Breast epithelium (tissue), 4 donors: ENCODE data around the gene ADAMTS1. TPM values are rescaled to one million over a fixed set of nuclear protein-coding genes. Genes with fewer than 3 reads are reported as not detected.

ENCODE experiments used
- DNase-seq, 2 donors: peaks; one replicate each; pipeline ENCODE4 v3.0.0-alpha.2; 2019; ENCODE audit warnings: low spot score in 2 of 2
- H3K27ac ChIP-seq, 2 donors: fragments of 200-600 bp; sonication (generic) in 1 of 2; one replicate each; pipeline ENCODE4 v1.5.1; 2016 to 2019; ENCODE audit warnings: mild to moderate bottlenecking in 1 of 2
- H3K27me3 ChIP-seq, 2 donors: fragments of 200-600 bp; sonication (generic) in 1 of 2; one replicate each; pipeline versions ENCODE4 v1.5.1 to v1.6.0; 2017 to 2019; ENCODE audit warnings: control low read depth in 1 of 2, mild to moderate bottlenecking in 1 of 2
- H3K36me3 ChIP-seq: fragments of 200-600 bp; one replicate; pipeline ENCODE4 v1.5.1; 2019
- H3K4me1 ChIP-seq, 2 donors: fragments of 200-600 bp; sonication (generic); one replicate each; pipeline ENCODE4 v1.5.1; 2016 to 2019; ENCODE audit warnings: control low read depth in 1 of 2
- H3K4me3 ChIP-seq, 3 donors: fragments of 200-600 bp; sonication (generic); 1 replicate in 2 of 3; 2 replicates in 1 of 3; pipeline ENCODE4 v1.5.1; 2016 to 2019; ENCODE audit warnings: mild to moderate bottlenecking in 3 of 3, moderate library complexity in 2 of 3
- H3K9me3 ChIP-seq, 2 donors: fragments of 200-600 bp; sonication (generic) in 1 of 2; one replicate each; pipeline ENCODE4 v1.5.1; 2016 to 2019; ENCODE audit warnings: control low read depth in 1 of 2
- POLR2A ChIP-seq: fragments of 450-650 bp; IDR thresholded peaks from one replicate; pipeline ENCODE4 v1.6.1; 2016; ENCODE audit warnings: antibody characterized with exemption, mild to moderate bottlenecking, moderate library complexity
- POLR2AphosphoS5 ChIP-seq, 3 donors: sonication (generic); formaldehyde crosslinking; IDR thresholded peaks; one replicate each; pipeline ENCODE4 v1.6.1; 2017; ENCODE audit warnings: antibody characterized with exemption in 3 of 3
- intact Hi-C: fragments of 100-400 bp; cut with DNase I; formaldehyde crosslinking; loops from one replicate; pipeline ENCODE4 v1.15.1; 2023; ENCODE audit warnings: low total_unique reads
- total RNA-seq, 3 donors: library from RNA; depleted of rRNA; stranded (reverse); fragments of >200 nt; gene quantifications; one replicate each; pipeline ENCODE4 v1.1.0, GENCODE V29; 2016
- TF ChIP-seq, protein P1 (sequence below), 3 donors: fragments of 450-650 bp; IDR thresholded peaks; one replicate each; pipeline ENCODE4 v1.5.1; 2016 to 2017; ENCODE audit warnings: antibody characterized with exemption in 3 of 3, mild to moderate bottlenecking in 3 of 3, moderate library complexity in 3 of 3

ADAMTS1 gene
- total RNA-seq, 3 donors from 2014 or later, result 72.0 to 198 (median 72.7) TPM

DNA sequence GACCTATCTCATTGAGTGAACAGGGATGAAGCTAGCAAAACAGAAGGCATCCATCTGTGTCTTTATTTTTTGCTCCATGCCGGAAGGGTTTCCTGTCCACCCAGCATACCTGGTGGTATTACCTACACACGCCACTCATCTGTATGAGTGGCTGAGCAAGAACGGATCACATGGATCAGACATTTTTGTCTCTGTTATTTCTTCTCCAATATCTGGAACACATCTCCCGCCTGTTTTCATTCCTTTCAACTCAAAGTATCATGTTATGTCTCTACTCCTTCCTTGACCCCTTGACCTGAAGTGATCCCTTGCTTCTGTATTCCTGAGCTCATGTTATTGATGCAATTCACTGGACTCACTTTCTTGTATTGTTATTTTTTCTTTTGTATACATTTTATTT, 24.7 kb downstream of the ADAMTS1 start:
- intact Hi-C loops, result no loop called here

DNA sequence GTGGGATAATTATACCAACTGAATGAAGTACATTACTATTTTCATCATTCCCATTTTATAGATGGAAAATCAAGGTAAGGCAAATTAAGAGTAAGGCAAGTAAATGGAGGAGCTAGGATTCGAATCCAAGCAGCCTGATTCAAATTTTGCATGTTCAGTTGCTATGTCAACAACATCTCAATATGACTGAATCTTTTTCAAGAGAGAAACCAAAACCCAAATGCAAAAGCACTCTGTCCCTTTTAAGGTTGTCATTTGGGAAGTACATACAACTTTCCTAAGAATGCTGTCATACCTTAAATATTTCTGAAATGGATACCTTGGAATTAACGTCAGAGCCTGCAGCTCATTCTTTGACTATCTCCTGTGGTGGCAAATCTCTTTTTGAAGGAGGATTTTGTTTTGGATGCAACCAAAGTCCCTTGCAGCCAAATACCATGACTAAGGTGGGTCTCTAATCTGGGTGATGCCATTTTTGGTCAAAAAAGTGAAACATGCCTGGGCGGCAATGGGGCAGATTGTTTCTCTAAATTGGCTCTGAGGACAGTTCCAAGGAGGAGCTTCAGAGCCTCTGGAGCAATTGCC, 25.4 kb downstream of the ADAMTS1 start:
- H3K36me3 ChIP-seq, result no peaks in the 10 kb centered on the region
- TF ChIP-seq POLR2A (no peak), POLR2AphosphoS5 (IDR thresholded peaks at IDR 0.05) (no peak)
- TF ChIP-seq, protein P1, sequence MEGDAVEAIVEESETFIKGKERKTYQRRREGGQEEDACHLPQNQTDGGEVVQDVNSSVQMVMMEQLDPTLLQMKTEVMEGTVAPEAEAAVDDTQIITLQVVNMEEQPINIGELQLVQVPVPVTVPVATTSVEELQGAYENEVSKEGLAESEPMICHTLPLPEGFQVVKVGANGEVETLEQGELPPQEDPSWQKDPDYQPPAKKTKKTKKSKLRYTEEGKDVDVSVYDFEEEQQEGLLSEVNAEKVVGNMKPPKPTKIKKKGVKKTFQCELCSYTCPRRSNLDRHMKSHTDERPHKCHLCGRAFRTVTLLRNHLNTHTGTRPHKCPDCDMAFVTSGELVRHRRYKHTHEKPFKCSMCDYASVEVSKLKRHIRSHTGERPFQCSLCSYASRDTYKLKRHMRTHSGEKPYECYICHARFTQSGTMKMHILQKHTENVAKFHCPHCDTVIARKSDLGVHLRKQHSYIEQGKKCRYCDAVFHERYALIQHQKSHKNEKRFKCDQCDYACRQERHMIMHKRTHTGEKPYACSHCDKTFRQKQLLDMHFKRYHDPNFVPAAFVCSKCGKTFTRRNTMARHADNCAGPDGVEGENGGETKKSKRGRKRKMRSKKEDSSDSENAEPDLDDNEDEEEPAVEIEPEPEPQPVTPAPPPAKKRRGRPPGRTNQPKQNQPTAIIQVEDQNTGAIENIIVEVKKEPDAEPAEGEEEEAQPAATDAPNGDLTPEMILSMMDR (IDR thresholded peaks at IDR 0.05), result no peak
- intact Hi-C loops, result no loop called here
- no peak overlapping the region for H3K27ac ChIP-seq
- H3K4me3 ChIP-seq, result no peak overlapping the region
- H3K9me3 ChIP-seq, result no peaks in the 10 kb centered on the region
- no peak for DNase-seq
- no peaks in the 10 kb centered on the region for H3K27me3 ChIP-seq
- H3K4me1 ChIP-seq, result no peaks in the 10 kb centered on the region

More for the DNA sequence above, 24.7 kb downstream of the ADAMTS1 start:
- no peak overlapping the region for H3K27ac ChIP-seq
- H3K27me3 ChIP-seq, result no peaks in the 10 kb centered on the region
- no peaks in the 10 kb centered on the region for H3K36me3 ChIP-seq
- no peaks in the 10 kb centered on the region for H3K9me3 ChIP-seq
- no peak overlapping the region for H3K4me3 ChIP-seq
- H3K4me1 ChIP-seq, result no peaks in the 10 kb centered on the region
- TF ChIP-seq, protein P1 (IDR thresholded peaks at IDR 0.05), result no peak
- TF ChIP-seq POLR2A (no peak), POLR2AphosphoS5 (IDR thresholded peaks at IDR 0.05) (no peak)
- DNase-seq, result no peak

DNA sequence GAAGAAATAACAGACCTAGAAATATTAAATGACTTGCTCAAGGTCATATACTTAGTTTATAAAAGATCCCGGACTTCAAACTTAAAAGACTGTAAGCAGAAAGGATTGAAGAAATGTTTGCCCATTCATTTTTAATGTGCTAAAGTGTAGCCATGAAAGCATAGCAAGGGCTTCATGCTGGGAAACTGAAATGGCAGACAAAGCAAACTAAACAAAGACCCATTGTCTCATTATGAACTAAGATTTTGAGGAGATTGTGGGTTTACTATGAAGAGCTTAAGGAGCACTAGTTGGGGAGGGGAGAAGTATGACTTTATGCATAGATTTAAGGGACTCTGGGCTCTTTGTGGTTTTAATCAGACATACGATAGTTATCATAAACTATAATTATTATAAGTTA, 26.3 kb downstream of the ADAMTS1 start:
- no peak overlapping the region for H3K27ac ChIP-seq
- no peaks in the 10 kb centered on the region for H3K27me3 ChIP-seq
- intact Hi-C loops, result no loop called here
- no peaks in the 10 kb centered on the region for H3K4me1 ChIP-seq
- H3K36me3 ChIP-seq, result no peaks in the 10 kb centered on the region
- H3K9me3 ChIP-seq, result no peaks in the 10 kb centered on the region
- TF ChIP-seq POLR2A, result no peak
- TF ChIP-seq POLR2AphosphoS5 (IDR thresholded peaks at IDR 0.05), result no peak
- TF ChIP-seq, protein P1 (IDR thresholded peaks at IDR 0.05), result no peak
- DNase-seq, result no peak
- H3K4me3 ChIP-seq, result no peak overlapping the region

DNA sequence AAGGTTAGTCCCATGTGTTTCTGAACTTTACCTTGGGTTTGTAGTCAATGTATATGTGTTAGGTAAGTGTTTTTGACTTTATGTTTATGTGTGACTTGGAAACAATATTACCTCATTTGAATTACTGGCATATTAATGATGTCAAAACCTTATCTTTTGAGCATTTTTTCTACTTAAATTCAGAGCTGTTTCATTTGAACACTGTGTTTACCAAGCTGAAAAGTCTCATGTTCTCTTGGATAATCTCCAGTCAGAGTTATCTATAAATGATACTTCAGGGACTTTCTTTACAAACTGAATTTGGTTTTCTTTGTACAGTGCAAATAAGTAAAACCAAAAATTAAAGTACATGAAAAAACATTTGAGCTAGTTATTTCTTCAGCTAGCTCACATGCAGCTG, 30.0 kb downstream of the ADAMTS1 start:
- Histone ChIP-seq H3K4me3 (no peak overlapping the region), H3K27ac (peak overlapping the region in 1 of 2 donors; percentile 9), H3K27me3 (no peaks in the 10 kb centered on the region), H3K4me1 (no peaks in the 10 kb centered on the region), H3K36me3 (no peaks in the 10 kb centered on the region), H3K9me3 (no peaks in the 10 kb centered on the region)
- no peak for DNase-seq
- no peak for TF ChIP-seq POLR2AphosphoS5 (IDR thresholded peaks at IDR 0.05)
- TF ChIP-seq, protein P1 (IDR thresholded peaks at IDR 0.05), result no peak
- no peak for TF ChIP-seq POLR2A
- intact Hi-C loops, result no loop called here

DNA sequence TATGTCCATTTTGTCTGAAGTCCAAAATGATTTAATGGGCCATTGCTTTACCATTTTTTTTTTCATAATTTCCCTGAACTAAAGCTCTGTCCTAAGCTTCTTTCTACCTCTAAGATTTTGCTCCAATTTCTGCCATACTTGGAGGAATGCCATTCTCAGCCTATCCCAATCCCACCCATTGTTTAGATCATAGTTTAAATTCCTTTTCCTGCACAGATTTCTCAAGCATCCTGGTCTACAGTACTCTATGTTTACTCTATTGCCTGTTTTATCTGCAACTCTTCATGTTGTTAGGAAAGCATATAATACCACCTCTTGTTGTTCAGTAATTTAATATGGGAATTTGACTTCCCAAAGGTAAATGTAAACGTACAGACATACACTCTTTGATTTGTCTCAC, 30.8 kb downstream of the ADAMTS1 start:
- no peak for DNase-seq
- TF ChIP-seq POLR2AphosphoS5 (IDR thresholded peaks at IDR 0.05) (no peak), POLR2A (no peak)
- TF ChIP-seq, protein P1 (IDR thresholded peaks at IDR 0.05), result no peak
- no peak overlapping the region for H3K27ac ChIP-seq
- intact Hi-C loops, result no loop called here
- H3K36me3 ChIP-seq, result no peaks in the 10 kb centered on the region
- H3K27me3 ChIP-seq, result no peaks in the 10 kb centered on the region
- H3K4me1 ChIP-seq, result no peaks in the 10 kb centered on the region
- H3K4me3 ChIP-seq, result no peak overlapping the region
- H3K9me3 ChIP-seq, result no peaks in the 10 kb centered on the region
